Osteocyte (in vitro differentiated cells): Measurements from ENCODE around the gene ARF1. TPM values are rescaled to one million over a fixed set of nuclear protein-coding genes. Genes with fewer than 3 reads are reported as not detected.

ENCODE experiments used
- DNase-seq: peaks from one replicate; pipeline ENCODE4 v3.0.0; 2021; ENCODE audit warnings: mixed read lengths; ENCODE audit not compliant: unreplicated experiment; ENCODE audit errors: extremely low spot score
- H3K27ac Mint-ChIP-seq: one replicate; pipeline ENCODE4 v1.8.0; 2021; ENCODE audit warnings: mild to moderate bottlenecking, mixed read lengths; ENCODE audit not compliant: unreplicated experiment
- H3K27me3 Mint-ChIP-seq: one replicate; pipeline ENCODE4 v1.8.0; 2021; ENCODE audit warnings: mixed read lengths; ENCODE audit not compliant: unreplicated experiment
- H3K36me3 Mint-ChIP-seq: one replicate; pipeline ENCODE4 v1.8.0; 2021; ENCODE audit warnings: mixed read lengths; ENCODE audit not compliant: unreplicated experiment
- H3K4me1 Mint-ChIP-seq: one replicate; pipeline ENCODE4 v1.8.0; 2021; ENCODE audit warnings: mixed read lengths; ENCODE audit not compliant: unreplicated experiment
- H3K4me3 Mint-ChIP-seq: one replicate; pipeline ENCODE4 v1.8.0; 2021; ENCODE audit warnings: mild to moderate bottlenecking, moderate library complexity, mixed read lengths; ENCODE audit not compliant: unreplicated experiment
- H3K9me3 Mint-ChIP-seq: one replicate; pipeline ENCODE4 v1.8.0; 2021; ENCODE audit warnings: mixed read lengths; ENCODE audit not compliant: unreplicated experiment
- total RNA-seq: library from RNA; stranded (reverse); gene quantifications from 2 replicates; pipeline ENCODE4 v1.2.1, GENCODE V29; 2021
- TF ChIP-seq, protein P1 (sequence below): fragments of 200-600 bp; sonication (generic); IDR thresholded peaks from 2 replicates; pipeline ENCODE4 v1.5.0; 2021; ENCODE audit warnings: antibody characterized with exemption, mild to moderate bottlenecking, moderate library complexity

The ARF1 gene
- total RNA-seq, 1 donor from 2014 or later = 305 TPM

- H3K27ac Mint-ChIP-seq = peak overlapping the region; percentile 32
- TF ChIP-seq, protein P1, sequence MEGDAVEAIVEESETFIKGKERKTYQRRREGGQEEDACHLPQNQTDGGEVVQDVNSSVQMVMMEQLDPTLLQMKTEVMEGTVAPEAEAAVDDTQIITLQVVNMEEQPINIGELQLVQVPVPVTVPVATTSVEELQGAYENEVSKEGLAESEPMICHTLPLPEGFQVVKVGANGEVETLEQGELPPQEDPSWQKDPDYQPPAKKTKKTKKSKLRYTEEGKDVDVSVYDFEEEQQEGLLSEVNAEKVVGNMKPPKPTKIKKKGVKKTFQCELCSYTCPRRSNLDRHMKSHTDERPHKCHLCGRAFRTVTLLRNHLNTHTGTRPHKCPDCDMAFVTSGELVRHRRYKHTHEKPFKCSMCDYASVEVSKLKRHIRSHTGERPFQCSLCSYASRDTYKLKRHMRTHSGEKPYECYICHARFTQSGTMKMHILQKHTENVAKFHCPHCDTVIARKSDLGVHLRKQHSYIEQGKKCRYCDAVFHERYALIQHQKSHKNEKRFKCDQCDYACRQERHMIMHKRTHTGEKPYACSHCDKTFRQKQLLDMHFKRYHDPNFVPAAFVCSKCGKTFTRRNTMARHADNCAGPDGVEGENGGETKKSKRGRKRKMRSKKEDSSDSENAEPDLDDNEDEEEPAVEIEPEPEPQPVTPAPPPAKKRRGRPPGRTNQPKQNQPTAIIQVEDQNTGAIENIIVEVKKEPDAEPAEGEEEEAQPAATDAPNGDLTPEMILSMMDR = no peak
- DNase-seq = no peak
- peak overlapping the region; percentile 62 for H3K4me3 Mint-ChIP-seq
- peaks cover 28% of the 10 kb centered on the region for H3K4me1 Mint-ChIP-seq
- H3K9me3 Mint-ChIP-seq = no peaks in the 10 kb centered on the region
- H3K27me3 Mint-ChIP-seq = no peaks in the 10 kb centered on the region
- H3K36me3 Mint-ChIP-seq = peaks cover 2% of the 10 kb centered on the region
These were observed 22.2 kb downstream of the ARF1 start for GRCh38 chr1:228104526-228105269.

- DNase-seq = no peak
- TF ChIP-seq, protein P1 = no peak
- no peak overlapping the region for H3K4me3 Mint-ChIP-seq
These were observed 22.9 kb downstream of the ARF1 start for GRCh38 chr1:228105270-228105995.

GRCh38 chr1:228105996-228106799 lies 23.7 kb downstream of the ARF1 start:
- TF ChIP-seq, protein P1 = no peak
- H3K4me3 Mint-ChIP-seq = peak overlapping the region; percentile 38
- H3K9me3 Mint-ChIP-seq = no peaks in the 10 kb centered on the region
- peaks cover 2% of the 10 kb centered on the region for H3K36me3 Mint-ChIP-seq
- no peak overlapping the region for H3K27ac Mint-ChIP-seq
- no peaks in the 10 kb centered on the region for H3K27me3 Mint-ChIP-seq
- H3K4me1 Mint-ChIP-seq = peaks cover 34% of the 10 kb centered on the region
- no peak for DNase-seq

More at GRCh38 chr1:228105270-228105995, 22.9 kb downstream of the ARF1 start:
- H3K36me3 Mint-ChIP-seq = peaks cover 2% of the 10 kb centered on the region
- H3K27me3 Mint-ChIP-seq = no peaks in the 10 kb centered on the region
- H3K9me3 Mint-ChIP-seq = no peaks in the 10 kb centered on the region
- H3K4me1 Mint-ChIP-seq = peaks cover 34% of the 10 kb centered on the region
- no peak overlapping the region for H3K27ac Mint-ChIP-seq

DNA sequence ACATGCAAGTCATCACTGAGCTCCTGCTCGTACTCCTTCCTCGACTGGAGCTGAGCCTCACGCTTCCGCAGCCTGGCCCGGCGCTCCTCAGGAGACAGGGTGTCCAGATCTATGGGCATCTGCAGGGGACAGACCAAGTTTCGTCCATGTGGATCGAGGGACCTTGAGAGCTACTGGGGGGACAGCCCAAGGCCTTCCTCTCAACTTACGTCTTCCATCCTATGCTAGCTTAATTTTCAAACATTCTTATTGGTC lies 24.2 kb downstream of the ARF1 start:
- no peak overlapping the region for H3K4me3 Mint-ChIP-seq
- H3K4me1 Mint-ChIP-seq = peaks cover 29% of the 10 kb centered on the region
- H3K36me3 Mint-ChIP-seq = peaks cover 2% of the 10 kb centered on the region
- TF ChIP-seq, protein P1 = no peak
- no peaks in the 10 kb centered on the region for H3K27me3 Mint-ChIP-seq
- no peak for DNase-seq
- H3K9me3 Mint-ChIP-seq = no peaks in the 10 kb centered on the region
- no peak overlapping the region for H3K27ac Mint-ChIP-seq

DNA sequence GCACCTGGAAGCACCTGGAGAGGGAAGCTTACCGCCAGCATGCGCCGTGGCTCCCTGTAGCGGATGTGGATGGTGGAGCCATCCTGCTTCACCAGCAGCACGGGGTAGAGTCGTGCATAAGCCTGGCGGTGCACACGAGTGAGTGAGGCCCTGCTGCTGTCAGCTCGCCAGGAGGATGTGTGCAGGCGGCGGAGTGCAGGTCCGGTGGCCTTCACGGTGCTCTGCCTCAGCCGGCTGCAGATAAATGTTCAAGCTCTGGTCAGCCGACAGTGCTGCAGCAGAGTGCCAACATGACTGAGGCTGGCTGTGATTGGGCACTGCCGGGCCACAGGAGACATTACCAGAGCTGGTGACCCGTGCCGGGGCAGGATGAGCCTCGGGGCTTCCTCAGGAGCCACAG lies 25.1 kb downstream of the ARF1 start:
- H3K27me3 Mint-ChIP-seq = no peaks in the 10 kb centered on the region
- no peak for DNase-seq
- peak overlapping the region; percentile 89 for H3K4me3 Mint-ChIP-seq
- no peaks in the 10 kb centered on the region for H3K9me3 Mint-ChIP-seq
- peaks cover 2% of the 10 kb centered on the region for H3K36me3 Mint-ChIP-seq
- peaks cover 28% of the 10 kb centered on the region for H3K4me1 Mint-ChIP-seq
- H3K27ac Mint-ChIP-seq = no peak overlapping the region
- TF ChIP-seq, protein P1 = no peak
